Adrenal gland (tissue), 19 donors: ENCODE results near the gene MBTD1. TPM values are rescaled to one million over a fixed set of nuclear protein-coding genes. Genes with fewer than 3 reads are reported as not detected.

Source experiments
- DNase-seq, 7 donors: peaks; one replicate each; pipeline ENCODE4 v3.0.0-alpha.2; 2019 to 2020
- H3K27ac ChIP-seq, 5 donors: fragments of 200-600 bp; sonication (generic) in 4 of 5; 1 replicate in 3 of 5; 2 replicates in 2 of 5; pipeline versions ENCODE4 v1.5.1 to v1.8.0; 2016 to 2020; ENCODE audit warnings: mild to moderate bottlenecking in 1 of 5
- H3K27me3 ChIP-seq: fragments of 200-600 bp; 2 replicates; pipeline ENCODE4 v1.8.0; 2021
- H3K36me3 ChIP-seq, 2 donors: fragments of 200-600 bp; replicated peaks in 1 of 2; 1 replicate in 1 of 2; 2 replicates in 1 of 2; pipeline versions ENCODE4 v1.5.1 to v1.8.0; 2018 to 2022
- H3K4me1 ChIP-seq, 2 donors: fragments of 200-600 bp; replicated peaks in 1 of 2; 1 replicate in 1 of 2; 2 replicates in 1 of 2; pipeline versions ENCODE4 v1.5.1 to v1.8.0; 2018 to 2021
- H3K4me3 ChIP-seq, 4 donors: fragments of 200-600 bp; sonication (generic) in 3 of 4; one replicate each; pipeline ENCODE4 v1.5.1; 2016 to 2018
- H3K9me3 ChIP-seq, 3 donors: fragments of 200-600 bp; sonication (generic) in 1 of 3; replicated peaks in 1 of 3; 1 replicate in 2 of 3; 2 replicates in 1 of 3; pipeline versions ENCODE4 v1.5.1 to v1.8.0; 2016 to 2021
- POLR2A ChIP-seq, 2 donors: fragments of 450-650 bp; IDR thresholded peaks; one replicate each; pipeline ENCODE4 v1.6.1; 2017; ENCODE audit warnings: antibody characterized with exemption in 2 of 2, mild to moderate bottlenecking in 2 of 2, moderate library complexity in 1 of 2
- WGBS, 4 donors: extraction: QIAGEN DNeasy Blood & Tissue Kit in 2 of 4; methylation state at CpG; one replicate each; pipeline versions ENCODE4 v1.1.5 to v1.1.7; 2013 to 2017; 5-methylcytosine and 5-hydroxymethylcytosine counted together
- intact Hi-C, 2 donors: fragments of 100-400 bp; cut with DNase I; formaldehyde crosslinking; loops; one replicate each; pipeline versions ENCODE4 v1.14.1 to v1.15.0; 2022 to 2023
- long read RNA-seq, 10 donors: library from polyadenylated mRNA in 3 of 10; unstranded in 2 of 10; stranded (forward) in 1 of 10; transcript quantifications; one replicate each; pipeline ENCODE4 v2.0.0 and lab custom pipeline, GENCODE V29; 2021 to 2026
- polyA plus RNA-seq, 3 donors: library from polyadenylated mRNA; stranded (reverse); fragments of 200-250 nt in 2 of 3; fragments of 350-450 nt in 1 of 3; fragmentation: Illumina TruSeq in 1 of 3; extraction: RNeasy Lipid Tissue Mini Kit (QIAGEN cat#74804) in 1 of 3; gene quantifications; one replicate each; pipeline ENCODE4 v1.2.3, GENCODE V29; 2013 to 2014
- total RNA-seq, 9 donors: library from RNA; depleted of rRNA in 4 of 9; stranded (reverse); fragments of >200 nt in 4 of 9; fragments of 120-200 nt in 1 of 9; fragmentation: NEBNext Ultra II Directional in 1 of 9; extraction: Animal tissue kit (Norgen Biotek cat#: 25700) in 1 of 9; gene quantifications; one replicate each; pipeline versions ENCODE4 v1.1.0 to v1.2.4, GENCODE V29; 2013 to 2023
- TF ChIP-seq, protein P1 (sequence below), 6 experiments: fragments of 450-650 bp in 4 of 6; fragments of 200-600 bp in 2 of 6; sonication (generic) in 1 of 6; IDR thresholded peaks; 1 replicate in 5 of 6; 2 replicates in 1 of 6; pipeline versions ENCODE4 v1.5.1 to v1.8.0; 2016 to 2021; ENCODE audit warnings: antibody characterized with exemption in 6 of 6, mild to moderate bottlenecking in 2 of 6, moderate library complexity in 1 of 6
- donor health status: healthy with polysubstance abuse.
- donor health status: Bipolar disorder and iron deficiency.
- donor health status: DM: yes; HTN: yes; CAD: no.
- donor health status: DM: no; HTN: no; CAD: no.
- donor health status: DM: no; HTN: no; CAD: no.
- donor health status: DM: yes; HTN: yes; CAD: no.

The MBTD1 gene
- total RNA-seq (10 to 100 TPM in 6 of 9 donors, 1 to 10 TPM in 3; 5.5 to 20.0 (median 12.7) TPM), polyA plus RNA-seq (10 to 100 TPM in 1 of 3 donors, 1 to 10 TPM in 2; 7.2 to 10.5 (median 7.6) TPM)
- long read RNA-seq, donor 1 = 0 reads
- long read RNA-seq, donor 2 = 0 reads
- long read RNA-seq, donor 3 = 0 reads
- long read RNA-seq, donor 4, partial matches to known transcripts = 0 of 4 reads
- long read RNA-seq, donor 4, other reads (novel, unspliced or antisense) = 4 of 4 reads
- long read RNA-seq, donor 5, partial matches to known transcripts = 1 of 2 reads
- long read RNA-seq, donor 5, other reads (novel, unspliced or antisense) = 1 of 2 reads
- long read RNA-seq, donor 6, partial matches to known transcripts = 1 of 2 reads
- long read RNA-seq, donor 6, other reads (novel, unspliced or antisense) = 1 of 2 reads
- long read RNA-seq, donor 7 = 0 reads
- long read RNA-seq, donor 8 = 0 reads
- long read RNA-seq, donor 9, partial matches to known transcripts = 12 of 27 reads
- long read RNA-seq, donor 9, other reads (novel, unspliced or antisense) = 15 of 27 reads
- long read RNA-seq, donor 10, partial matches to known transcripts = 24 of 41 reads
- long read RNA-seq, donor 10, other reads (novel, unspliced or antisense) = 17 of 41 reads

DNA sequence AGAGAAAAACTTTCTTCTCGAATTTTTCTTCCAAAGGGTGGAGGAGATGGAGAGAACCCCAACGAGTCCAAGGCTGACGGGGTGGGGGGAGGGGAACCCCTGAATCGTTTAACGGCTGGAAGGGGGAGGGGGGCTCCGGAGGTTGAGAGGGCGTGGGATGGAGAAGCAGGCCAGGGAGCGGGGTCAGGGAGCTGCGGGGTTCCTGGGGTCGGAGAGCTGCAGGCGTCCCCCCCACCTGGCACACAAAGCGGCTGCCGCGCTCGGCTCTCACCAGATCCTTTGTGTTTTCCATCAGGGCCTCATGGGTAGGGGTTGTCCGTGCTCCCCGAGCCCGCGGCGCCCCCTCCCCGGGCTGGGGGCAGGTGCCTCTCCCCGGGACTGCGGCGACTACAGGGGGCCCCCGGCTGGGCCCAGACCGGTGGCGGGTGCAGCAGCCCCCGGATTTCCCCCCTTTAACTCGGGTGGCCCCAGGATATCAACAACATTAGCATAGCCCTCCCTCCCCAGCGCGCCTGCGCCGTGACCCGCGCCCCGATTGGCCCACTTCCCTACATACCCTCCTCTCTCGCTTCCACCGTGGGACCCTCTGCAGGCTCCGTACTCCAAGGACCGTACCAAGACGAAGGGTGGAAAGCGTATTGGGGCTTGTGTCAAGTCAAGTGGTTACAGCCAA lies at the start of gene MBTD1:
TSS of gene MBTD1 (minus strand) at position 486 of the 673 bp plus-strand sequence. CDS start 34,888 bp downstream, outside the sequence.
- H3K9me3 ChIP-seq = no peaks in the 10 kb centered on the region
- TF ChIP-seq, protein P1, sequence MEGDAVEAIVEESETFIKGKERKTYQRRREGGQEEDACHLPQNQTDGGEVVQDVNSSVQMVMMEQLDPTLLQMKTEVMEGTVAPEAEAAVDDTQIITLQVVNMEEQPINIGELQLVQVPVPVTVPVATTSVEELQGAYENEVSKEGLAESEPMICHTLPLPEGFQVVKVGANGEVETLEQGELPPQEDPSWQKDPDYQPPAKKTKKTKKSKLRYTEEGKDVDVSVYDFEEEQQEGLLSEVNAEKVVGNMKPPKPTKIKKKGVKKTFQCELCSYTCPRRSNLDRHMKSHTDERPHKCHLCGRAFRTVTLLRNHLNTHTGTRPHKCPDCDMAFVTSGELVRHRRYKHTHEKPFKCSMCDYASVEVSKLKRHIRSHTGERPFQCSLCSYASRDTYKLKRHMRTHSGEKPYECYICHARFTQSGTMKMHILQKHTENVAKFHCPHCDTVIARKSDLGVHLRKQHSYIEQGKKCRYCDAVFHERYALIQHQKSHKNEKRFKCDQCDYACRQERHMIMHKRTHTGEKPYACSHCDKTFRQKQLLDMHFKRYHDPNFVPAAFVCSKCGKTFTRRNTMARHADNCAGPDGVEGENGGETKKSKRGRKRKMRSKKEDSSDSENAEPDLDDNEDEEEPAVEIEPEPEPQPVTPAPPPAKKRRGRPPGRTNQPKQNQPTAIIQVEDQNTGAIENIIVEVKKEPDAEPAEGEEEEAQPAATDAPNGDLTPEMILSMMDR (IDR thresholded peaks at IDR 0.05) = no peak
- no peak for TF ChIP-seq POLR2A (IDR thresholded peaks at IDR 0.05)
- no peaks in the 10 kb centered on the region for H3K27me3 ChIP-seq
- peak within 1 kb of the TSS; percentile 90 to 98 (median 98) for H3K27ac ChIP-seq
- peak; percentile 94 to 98 (median 97) for DNase-seq
- peaks cover 25 to 53% of the 10 kb centered on the region in 2 donors for H3K4me1 ChIP-seq
- intact Hi-C loops = loop anchor here in 1 of 2 donors (5.0 kb wide), 1 partner anchor 37 kb away; no protein-coding TSS in a partner anchor
- WGBS, 4 donors = 0 to 1% (median 0%) methylated on average over 27 to 42 of the region's 42 CpGs
- H3K4me3 ChIP-seq = peak within 1 kb of the TSS; percentile 71 to 90 (median 75)
- H3K36me3 ChIP-seq = peaks cover 0 to 7% of the 10 kb centered on the region in 2 donors

DNA sequence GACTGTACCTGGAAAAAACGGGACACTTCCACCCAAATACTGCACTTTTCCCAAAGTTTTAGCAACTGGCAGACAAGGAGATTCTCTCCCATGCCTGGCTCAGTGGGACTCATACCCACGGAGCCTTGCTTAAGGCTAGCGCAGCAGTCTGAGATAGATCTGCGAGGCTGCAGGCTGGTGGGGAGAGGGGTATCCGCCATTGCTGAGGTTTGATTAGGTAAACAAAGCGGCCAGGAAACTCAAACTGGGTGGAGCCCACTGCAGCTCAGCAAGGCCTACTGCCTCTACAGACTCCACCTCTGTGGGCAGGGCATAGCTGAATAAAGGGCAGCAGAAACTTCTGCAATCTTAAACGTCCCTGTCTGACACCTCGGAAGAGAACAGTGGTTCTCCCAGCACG lies 45.3 kb upstream of the MBTD1 start:
- no peaks in the 10 kb centered on the region for H3K9me3 ChIP-seq
- no peak overlapping the region for H3K4me3 ChIP-seq
- TF ChIP-seq POLR2A (IDR thresholded peaks at IDR 0.05) = no peak
- TF ChIP-seq, protein P1 (IDR thresholded peaks at IDR 0.05) = no peak
- no peak overlapping the region for H3K27ac ChIP-seq
- H3K27me3 ChIP-seq = no peaks in the 10 kb centered on the region
- intact Hi-C loops = no loop called here
- 90 to 98% (median 91%) methylated on average over 6 to 9 of the region's 9 CpGs for WGBS, 4 donors
- no peaks in the 10 kb centered on the region for H3K4me1 ChIP-seq
- DNase-seq = no peak
- H3K36me3 ChIP-seq = no peaks in the 10 kb centered on the region

DNA sequence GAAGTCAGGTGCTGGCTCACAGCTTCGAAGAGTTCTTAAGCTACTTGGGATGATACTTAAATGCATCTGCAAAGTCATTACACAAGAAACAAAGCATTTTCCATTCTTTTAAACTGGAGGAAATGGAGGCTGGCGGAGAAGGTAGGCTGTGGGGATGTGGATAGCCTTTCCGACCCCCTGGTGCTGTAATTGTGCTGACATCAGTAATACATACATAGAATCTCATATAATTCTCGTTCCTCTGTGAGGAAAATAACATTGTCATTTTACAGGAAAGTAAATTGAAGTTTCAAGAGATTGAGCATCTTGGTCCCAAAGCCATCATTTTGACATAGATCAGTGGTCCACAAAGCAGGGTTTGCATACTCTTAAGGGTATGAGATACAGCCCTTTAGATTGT lies 40.0 kb upstream of the MBTD1 start:
- Histone ChIP-seq H3K4me3 (no peak overlapping the region), H3K9me3 (no peaks in the 10 kb centered on the region), H3K27me3 (no peaks in the 10 kb centered on the region), H3K4me1 (no peaks in the 10 kb centered on the region), H3K27ac (no peak overlapping the region), H3K36me3 (peaks cover 0 to 3% of the 10 kb centered on the region in 2 donors)
- no peak for TF ChIP-seq POLR2A (IDR thresholded peaks at IDR 0.05)
- TF ChIP-seq, protein P1 (IDR thresholded peaks at IDR 0.05) = no peak
- no peak for DNase-seq
- WGBS, 4 donors = 91 to 98% (median 92%) methylated on average over 4 of the region's 4 CpGs
- intact Hi-C loops = no loop called here
